NT2/D1 (cell line): ENCODE results near the gene NSD1.

Source experiments
- DNase-seq: peaks from one replicate; pipeline ENCODE4 v3.0.0-alpha.2; 2011; ENCODE audit warnings: low read depth, low spot score
- H3K27me3 ChIP-seq: 2 replicates; pipeline ENCODE4 v1.6.0; 2011; ENCODE audit warnings: mild to moderate bottlenecking; ENCODE audit not compliant: insufficient read length, insufficient read depth
- H3K36me3 ChIP-seq: 2 replicates; pipeline ENCODE4 v1.6.1; 2011; ENCODE audit warnings: mild to moderate bottlenecking, low read length, mixed read lengths; ENCODE audit not compliant: insufficient read depth, insufficient read length
- H3K4me1 ChIP-seq: 2 replicates; pipeline ENCODE4 v1.5.1; 2011; ENCODE audit not compliant: insufficient read depth, insufficient read length
- H3K4me3 ChIP-seq: 2 replicates; pipeline ENCODE4 v1.5.1; 2011; ENCODE audit warnings: low read depth; ENCODE audit not compliant: insufficient read length
- H3K9ac ChIP-seq: 2 replicates; pipeline ENCODE4 v1.6.0; 2011; ENCODE audit warnings: low read depth; ENCODE audit not compliant: insufficient read length
- H3K9me3 ChIP-seq: 2 replicates; pipeline ENCODE4 v1.5.1; 2011; ENCODE audit warnings: mild to moderate bottlenecking, low read length; ENCODE audit not compliant: insufficient read depth
- SUZ12 ChIP-seq: IDR thresholded peaks from 2 replicates; pipeline ENCODE4 v1.6.1; 2011; ENCODE audit not compliant: insufficient read length, insufficient read depth; ENCODE audit errors: extremely low read depth
- YY1 ChIP-seq: IDR thresholded peaks from 2 replicates; pipeline ENCODE4 v1.6.1; 2011; ENCODE audit not compliant: insufficient read length, insufficient read depth
- ZNF274 ChIP-seq: IDR thresholded peaks from 2 replicates; pipeline ENCODE4 v1.6.1; 2011; ENCODE audit warnings: mild to moderate bottlenecking, low read depth, low read length

Gene NSD1

GRCh38 chr5:177276886-177277285 lies 143.3 kb downstream of the NSD1 start:
- Histone ChIP-seq H3K36me3 (peaks cover 76% of the 10 kb centered on the region), H3K4me3 (no peak overlapping the region), H3K27me3 (no peaks in the 10 kb centered on the region), H3K4me1 (no peaks in the 10 kb centered on the region), H3K9me3 (no peaks in the 10 kb centered on the region), H3K9ac (no peak overlapping the region)
- no peak for DNase-seq
- TF ChIP-seq YY1, result no peak
- TF ChIP-seq SUZ12, result no peak
- TF ChIP-seq ZNF274, result no peak

- H3K36me3 ChIP-seq, result peaks cover 73% of the 10 kb centered on the region
- H3K9ac ChIP-seq, result no peak overlapping the region
Measured at GRCh38 chr5:177288191-177288590, 154.6 kb downstream of the NSD1 start.

GRCh38 chr5:177290816-177291596 lies 157.4 kb downstream of the NSD1 start:
- Histone ChIP-seq H3K9me3 (no peaks in the 10 kb centered on the region), H3K4me3 (no peak overlapping the region), H3K4me1 (no peaks in the 10 kb centered on the region), H3K9ac (no peak overlapping the region), H3K27me3 (no peaks in the 10 kb centered on the region), H3K36me3 (peaks cover 79% of the 10 kb centered on the region)
- TF ChIP-seq YY1 (no peak), ZNF274 (no peak), SUZ12 (no peak)
- no peak for DNase-seq

More at GRCh38 chr5:177288191-177288590, 154.6 kb downstream of the NSD1 start:
- TF ChIP-seq ZNF274 (no peak), SUZ12 (no peak), YY1 (no peak)
- DNase-seq, result no peak
- Histone ChIP-seq H3K4me3 (no peak overlapping the region), H3K27me3 (no peaks in the 10 kb centered on the region), H3K9me3 (no peaks in the 10 kb centered on the region), H3K4me1 (no peaks in the 10 kb centered on the region)

GRCh38 chr5:177291735-177292134 lies 158.2 kb downstream of the NSD1 start:
- H3K4me1 ChIP-seq, result no peaks in the 10 kb centered on the region
- no peak overlapping the region for H3K4me3 ChIP-seq
- peaks cover 82% of the 10 kb centered on the region for H3K36me3 ChIP-seq
- TF ChIP-seq ZNF274, result no peak
- TF ChIP-seq SUZ12, result no peak
- TF ChIP-seq YY1, result no peak
- no peak for DNase-seq
- H3K9me3 ChIP-seq, result no peaks in the 10 kb centered on the region
- no peak overlapping the region for H3K9ac ChIP-seq
- H3K27me3 ChIP-seq, result no peaks in the 10 kb centered on the region

- Histone ChIP-seq H3K9ac (no peak overlapping the region), H3K36me3 (peaks cover 73% of the 10 kb centered on the region), H3K4me1 (peaks cover 4% of the 10 kb centered on the region), H3K9me3 (no peaks in the 10 kb centered on the region), H3K4me3 (no peak overlapping the region), H3K27me3 (no peaks in the 10 kb centered on the region)
- DNase-seq, result no peak
- TF ChIP-seq ZNF274, result no peak
- TF ChIP-seq SUZ12, result no peak
- no peak for TF ChIP-seq YY1
Measured at GRCh38 chr5:177293819-177294581, 160.4 kb downstream of the NSD1 start.

GRCh38 chr5:177294632-177295031 lies 161.1 kb downstream of the NSD1 start:
- H3K36me3 ChIP-seq, result peaks cover 71% of the 10 kb centered on the region
- DNase-seq, result no peak
- no peaks in the 10 kb centered on the region for H3K9me3 ChIP-seq
- no peaks in the 10 kb centered on the region for H3K27me3 ChIP-seq
- TF ChIP-seq ZNF274 (no peak), YY1 (no peak), SUZ12 (no peak)
- no peak overlapping the region for H3K4me3 ChIP-seq
- H3K4me1 ChIP-seq, result peaks cover 4% of the 10 kb centered on the region
- H3K9ac ChIP-seq, result no peak overlapping the region

- no peak overlapping the region for H3K4me3 ChIP-seq
- peaks cover 69% of the 10 kb centered on the region for H3K36me3 ChIP-seq
Measured at GRCh38 chr5:177295924-177296323, 162.4 kb downstream of the NSD1 start.

More at GRCh38 chr5:177295924-177296323, 162.4 kb downstream of the NSD1 start:
- DNase-seq, result no peak
- Histone ChIP-seq H3K27me3 (no peaks in the 10 kb centered on the region), H3K9ac (no peak overlapping the region), H3K9me3 (no peaks in the 10 kb centered on the region), H3K4me1 (peaks cover 4% of the 10 kb centered on the region)
- TF ChIP-seq YY1 (no peak), ZNF274 (no peak), SUZ12 (no peak)
